ENCODE results near the gene ZNF569. TPM values are rescaled to one million over a fixed set of nuclear protein-coding genes. Genes with fewer than 3 reads are reported as not detected.

ZNF569 gene
- polyA plus RNA-seq, 3 donors, result 0.79 to 1.2 (median 0.83) TPM

DNA sequence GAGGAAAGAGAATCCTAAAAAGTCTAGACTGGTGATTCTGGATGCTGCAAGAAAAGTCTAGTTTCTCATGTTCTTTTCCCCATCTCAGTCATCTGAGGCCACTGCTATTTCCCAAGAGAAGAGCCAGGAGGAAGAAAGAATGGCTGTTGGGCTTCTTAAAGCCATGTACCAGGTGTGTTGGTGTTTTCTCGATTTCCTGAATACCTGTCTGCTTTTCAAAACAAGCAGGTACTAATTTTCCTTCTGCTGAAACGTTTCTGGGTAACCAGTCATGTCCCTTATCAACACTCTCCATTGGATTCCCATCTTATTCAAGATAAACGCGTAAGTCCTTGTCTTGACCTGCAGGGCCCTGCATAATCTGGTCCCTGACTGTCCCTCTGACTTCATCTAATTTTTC lies 3.0 kb upstream of the ZNF569 start:
- Mint-ChIP-seq H3K4me1 (peaks cover 30% of the 10 kb centered on the region), H3K4me3 (peak overlapping the region in 1 of 2 donors; percentile 97), H3K36me3 (peaks cover 3 to 18% of the 10 kb centered on the region in 2 donors), H3K27ac (no peak overlapping the region), H3K27me3 (ENCODE audit: low read depth in 3 of 3) (no peaks in the 10 kb centered on the region), H3K9me3 (peaks cover 10 to 42% (median 28%) of the 10 kb centered on the region in 7 donors)
- H3K27ac ChIP-seq (ENCODE audit: low read depth in 1 of 2, low read length in 2 of 2), result no peak overlapping the region
- peak overlapping the region; percentile 98 for H2AFZ ChIP-seq (ENCODE audit: insufficient read depth, low read depth, low read length, poor library complexity, severe bottlenecking)
- peak overlapping the region; percentile 80 for H3K4me2 ChIP-seq (replicated peaks; ENCODE audit: extremely low read depth, low read length, poor library complexity, severe bottlenecking)
- H3K27me3 ChIP-seq (ENCODE audit: control insufficient read depth in 2 of 2, insufficient read depth in 2 of 2, low read length in 2 of 2), result no peaks in the 10 kb centered on the region
- intact Hi-C loops (cut with micrococcal nuclease), result loop anchor here in 1 of 2 donors (5.0 kb wide), 1 partner anchor 628 kb away; no protein-coding TSS in a partner anchor
- TF ChIP-seq, protein P1, sequence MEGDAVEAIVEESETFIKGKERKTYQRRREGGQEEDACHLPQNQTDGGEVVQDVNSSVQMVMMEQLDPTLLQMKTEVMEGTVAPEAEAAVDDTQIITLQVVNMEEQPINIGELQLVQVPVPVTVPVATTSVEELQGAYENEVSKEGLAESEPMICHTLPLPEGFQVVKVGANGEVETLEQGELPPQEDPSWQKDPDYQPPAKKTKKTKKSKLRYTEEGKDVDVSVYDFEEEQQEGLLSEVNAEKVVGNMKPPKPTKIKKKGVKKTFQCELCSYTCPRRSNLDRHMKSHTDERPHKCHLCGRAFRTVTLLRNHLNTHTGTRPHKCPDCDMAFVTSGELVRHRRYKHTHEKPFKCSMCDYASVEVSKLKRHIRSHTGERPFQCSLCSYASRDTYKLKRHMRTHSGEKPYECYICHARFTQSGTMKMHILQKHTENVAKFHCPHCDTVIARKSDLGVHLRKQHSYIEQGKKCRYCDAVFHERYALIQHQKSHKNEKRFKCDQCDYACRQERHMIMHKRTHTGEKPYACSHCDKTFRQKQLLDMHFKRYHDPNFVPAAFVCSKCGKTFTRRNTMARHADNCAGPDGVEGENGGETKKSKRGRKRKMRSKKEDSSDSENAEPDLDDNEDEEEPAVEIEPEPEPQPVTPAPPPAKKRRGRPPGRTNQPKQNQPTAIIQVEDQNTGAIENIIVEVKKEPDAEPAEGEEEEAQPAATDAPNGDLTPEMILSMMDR (IDR thresholded peaks at IDR 0.05), result no peak
- DNase-seq, result no peak
- no peak overlapping the region for H3K9ac ChIP-seq (ENCODE audit: insufficient read depth, low read length, poor library complexity, severe bottlenecking)
- peaks cover 38 to 43% of the 10 kb centered on the region in 2 donors for H3K9me3 ChIP-seq (replicated peaks in 1 of 2; ENCODE audit: control insufficient read depth in 1 of 2, insufficient read depth in 1 of 2, low read length in 2 of 2)
- 100% methylated on average over 2 of the region's 4 CpGs for WGBS (ENCODE audit: insufficient coverage)
- H3K79me2 ChIP-seq (ENCODE audit: insufficient read depth, low read length), result no peaks in the 10 kb centered on the region
- H3K4me1 ChIP-seq (ENCODE audit: control insufficient read depth in 1 of 2, insufficient read depth in 2 of 2, low read length in 2 of 2), result peaks cover 26 to 33% of the 10 kb centered on the region in 2 donors
- peaks cover 0 to 20% of the 10 kb centered on the region in 2 donors for H3K36me3 ChIP-seq (replicated peaks in 1 of 2; ENCODE audit: control insufficient read depth in 1 of 2, insufficient read depth in 2 of 2, low read length in 2 of 2)
- no peaks in the 10 kb centered on the region for H4K20me1 ChIP-seq (ENCODE audit: insufficient read depth, low read length)
- peak overlapping the region in 1 of 3 experiments; percentile 98 for H3K4me3 ChIP-seq (replicated peaks in 1 of 3; ENCODE audit: low read depth in 2 of 3, low read length in 3 of 3)

DNA sequence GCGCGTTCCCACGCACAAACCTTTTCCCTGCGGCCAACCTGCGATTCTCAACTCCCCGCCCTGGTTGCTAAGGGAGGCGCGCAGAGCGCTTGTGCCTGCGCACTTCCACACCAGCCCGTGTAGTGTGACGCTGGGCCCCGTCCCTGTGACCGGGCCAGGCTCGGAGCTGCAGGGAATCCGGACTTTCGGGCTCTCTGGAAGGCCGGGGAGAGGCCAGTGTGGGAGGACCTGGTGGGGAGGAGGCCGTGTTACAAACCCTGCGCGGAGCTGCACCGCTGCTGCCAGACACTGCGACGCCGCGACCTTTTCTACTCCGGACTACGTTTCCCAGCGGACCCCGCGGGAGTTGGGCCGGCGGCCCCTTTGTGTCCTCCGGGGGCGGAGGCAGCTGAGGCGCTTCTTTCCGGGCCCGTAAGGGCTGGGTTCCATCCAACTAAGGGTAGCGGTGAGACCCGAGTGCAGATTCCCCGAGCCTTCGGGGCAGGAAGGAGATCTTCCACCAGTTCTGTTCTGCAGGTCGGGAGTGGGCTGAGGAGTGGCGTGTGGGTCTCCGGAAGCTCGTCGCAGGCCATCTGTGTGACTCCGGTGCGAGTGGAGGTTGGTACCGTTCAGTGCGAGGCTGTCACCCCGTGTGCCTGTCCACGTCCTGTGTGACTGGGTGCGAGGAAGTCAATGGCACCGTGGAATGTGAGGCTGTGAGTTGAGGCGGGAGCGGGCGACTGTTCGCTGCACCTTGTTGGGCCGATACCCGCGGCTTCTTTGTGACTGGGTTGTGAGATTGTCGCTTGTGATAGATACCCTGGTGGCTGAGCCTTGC lies 1.9 kb upstream of the ZNF569 start, which contains the start of gene ZNF570:
ZNF570 (plus strand) TSS at position 396 of the 817 bp plus-strand sequence. CDS start 999 bp downstream, outside the sequence.
- peaks cover 26 to 33% of the 10 kb centered on the region in 2 donors for H3K4me1 ChIP-seq (ENCODE audit: control insufficient read depth in 1 of 2, insufficient read depth in 2 of 2, low read length in 2 of 2)
- Mint-ChIP-seq H3K9me3 (peaks cover 16 to 44% (median 26%) of the 10 kb centered on the region in 7 donors), H3K4me1 (peaks cover 30% of the 10 kb centered on the region), H3K27ac (peak within 1 kb of the TSS; percentile 73 to 94 (median 90)), H3K27me3 (ENCODE audit: low read depth in 3 of 3) (no peaks in the 10 kb centered on the region), H3K36me3 (peaks cover 12 to 18% of the 10 kb centered on the region in 2 donors), H3K4me3 (peak within 1 kb of the TSS; percentile 97)
- H4K20me1 ChIP-seq (ENCODE audit: insufficient read depth, low read length), result no peaks in the 10 kb centered on the region
- H2AFZ ChIP-seq (ENCODE audit: insufficient read depth, low read depth, low read length, poor library complexity, severe bottlenecking), result peak within 1 kb of the TSS; percentile 98
- TF ChIP-seq, protein P1 (IDR thresholded peaks at IDR 0.05), result no peak
- peak; percentile 48 to 62 (median 61) for DNase-seq
- H3K9ac ChIP-seq (ENCODE audit: insufficient read depth, low read length, poor library complexity, severe bottlenecking), result peak within 1 kb of the TSS; percentile 73
- 0% methylated on average over 62 of the region's 63 CpGs for WGBS (ENCODE audit: insufficient coverage)
- peak within 1 kb of the TSS; percentile 80 for H3K4me2 ChIP-seq (replicated peaks; ENCODE audit: extremely low read depth, low read length, poor library complexity, severe bottlenecking)
- H3K9me3 ChIP-seq (replicated peaks in 1 of 2; ENCODE audit: control insufficient read depth in 1 of 2, insufficient read depth in 1 of 2, low read length in 2 of 2), result peaks cover 33 to 49% of the 10 kb centered on the region in 2 donors
- H3K79me2 ChIP-seq (ENCODE audit: insufficient read depth, low read length), result no peaks in the 10 kb centered on the region
- peaks cover 5 to 25% of the 10 kb centered on the region in 2 donors for H3K36me3 ChIP-seq (replicated peaks in 1 of 2; ENCODE audit: control insufficient read depth in 1 of 2, insufficient read depth in 2 of 2, low read length in 2 of 2)
- peak within 1 kb of the TSS; percentile 66 to 98 (median 85) for H3K4me3 ChIP-seq (replicated peaks in 1 of 3; ENCODE audit: low read depth in 2 of 3, low read length in 3 of 3)
- intact Hi-C loops (cut with micrococcal nuclease), result loop anchor here (1.0 to 10.0 kb wide), 8 partner anchors 97 to 784 kb away; partner anchors contain the start of genes ZNF345 (in 1 of the 2), ZNF383 (in 1 of the 2), ZNF527 (in 1 of the 2) and ZNF567 (in 1 of the 2)
- no peaks in the 10 kb centered on the region for H3K27me3 ChIP-seq (ENCODE audit: control insufficient read depth in 2 of 2, insufficient read depth in 2 of 2, low read length in 2 of 2)
- H3K27ac ChIP-seq (ENCODE audit: low read depth in 1 of 2, low read length in 2 of 2), result peak within 1 kb of the TSS; percentile 69 to 82

Data from CD14-positive monocyte (primary cell).